Measurements from ENCODE around the gene SMOC2.
"Not testable (repeated sequence)": the region's sequence is repeated elsewhere in the genome, so short reads cannot be mapped to it uniquely, and the experiment has no call there.

The SMOC2 gene

GRCh38 chr6:168536665-168537539, 95.9 kb downstream of the SMOC2 start:
- in situ Hi-C loops (cut with HindIII; ENCODE audit: low sequenced_read_pairs): no loop called here

GRCh38 chr6:168537540-168537884, 96.5 kb downstream of the SMOC2 start:
- in situ Hi-C loops (cut with HindIII; ENCODE audit: low sequenced_read_pairs): no loop called here

- in situ Hi-C loops (cut with HindIII; ENCODE audit: low sequenced_read_pairs): not testable (repeated sequence)
Measured at GRCh38 chr6:168538188-168538891, 97.4 kb downstream of the SMOC2 start.

- in situ Hi-C loops (cut with HindIII; ENCODE audit: low sequenced_read_pairs): no loop called here
Measured at GRCh38 chr6:168538892-168539811, 98.2 kb downstream of the SMOC2 start.

- in situ Hi-C loops (cut with HindIII; ENCODE audit: low sequenced_read_pairs): no loop called here
Measured at GRCh38 chr6:168540713-168541291, 99.8 kb downstream of the SMOC2 start.

- in situ Hi-C loops (cut with HindIII; ENCODE audit: low sequenced_read_pairs): no loop called here
Measured at GRCh38 chr6:168541307-168541706, 100.3 kb downstream of the SMOC2 start.

GRCh38 chr6:168542301-168542700, 101.3 kb downstream of the SMOC2 start:
- in situ Hi-C loops (cut with HindIII; ENCODE audit: low sequenced_read_pairs): no loop called here

- in situ Hi-C loops (cut with HindIII; ENCODE audit: low sequenced_read_pairs): no loop called here
Measured at GRCh38 chr6:168545428-168545827, 104.4 kb downstream of the SMOC2 start.

- in situ Hi-C loops (cut with HindIII; ENCODE audit: low sequenced_read_pairs): no loop called here
Measured at GRCh38 chr6:168546151-168546550, 105.2 kb downstream of the SMOC2 start.

- in situ Hi-C loops (cut with HindIII; ENCODE audit: low sequenced_read_pairs): no loop called here
Measured at GRCh38 chr6:168546730-168547129, 105.7 kb downstream of the SMOC2 start.

- in situ Hi-C loops (cut with HindIII; ENCODE audit: low sequenced_read_pairs): no loop called here
Measured at GRCh38 chr6:168550326-168550725, 109.3 kb downstream of the SMOC2 start.

GRCh38 chr6:168554472-168554871, 113.5 kb downstream of the SMOC2 start:
- in situ Hi-C loops (cut with HindIII; ENCODE audit: low sequenced_read_pairs): no loop called here

- in situ Hi-C loops (cut with HindIII; ENCODE audit: low sequenced_read_pairs): no loop called here
Measured at GRCh38 chr6:168554898-168555617, 114.1 kb downstream of the SMOC2 start.

GRCh38 chr6:168555618-168556273, 114.8 kb downstream of the SMOC2 start:
- in situ Hi-C loops (cut with HindIII; ENCODE audit: low sequenced_read_pairs): no loop called here

- in situ Hi-C loops (cut with HindIII; ENCODE audit: low sequenced_read_pairs): no loop called here
Measured at GRCh38 chr6:168557512-168557911, 116.5 kb downstream of the SMOC2 start.

- in situ Hi-C loops (cut with HindIII; ENCODE audit: low sequenced_read_pairs): no loop called here
Measured at GRCh38 chr6:168558686-168559085, 117.7 kb downstream of the SMOC2 start.

GRCh38 chr6:168559574-168560098, 118.7 kb downstream of the SMOC2 start:
- in situ Hi-C loops (cut with HindIII; ENCODE audit: low sequenced_read_pairs): no loop called here

GRCh38 chr6:168560126-168560525, 119.1 kb downstream of the SMOC2 start:
- in situ Hi-C loops (cut with HindIII; ENCODE audit: low sequenced_read_pairs): no loop called here

- in situ Hi-C loops (cut with HindIII; ENCODE audit: low sequenced_read_pairs): no loop called here
Measured at GRCh38 chr6:168562576-168563151, 121.7 kb downstream of the SMOC2 start.
